GM19043 (cell line): ENCODE measurements around the gene HS3ST2.
"Not testable (repeated sequence)": the region's sequence is repeated elsewhere in the genome, so short reads cannot be mapped to it uniquely, and the experiment has no call there.

ENCODE experiments used
- ATAC-seq: cut with Tn5 transposase; IDR thresholded peaks from one replicate; pipeline ENCODE4 v1.9.1; 2021; ENCODE audit warnings: low read depth; ENCODE audit not compliant: unreplicated experiment

HS3ST2 gene

DNA sequence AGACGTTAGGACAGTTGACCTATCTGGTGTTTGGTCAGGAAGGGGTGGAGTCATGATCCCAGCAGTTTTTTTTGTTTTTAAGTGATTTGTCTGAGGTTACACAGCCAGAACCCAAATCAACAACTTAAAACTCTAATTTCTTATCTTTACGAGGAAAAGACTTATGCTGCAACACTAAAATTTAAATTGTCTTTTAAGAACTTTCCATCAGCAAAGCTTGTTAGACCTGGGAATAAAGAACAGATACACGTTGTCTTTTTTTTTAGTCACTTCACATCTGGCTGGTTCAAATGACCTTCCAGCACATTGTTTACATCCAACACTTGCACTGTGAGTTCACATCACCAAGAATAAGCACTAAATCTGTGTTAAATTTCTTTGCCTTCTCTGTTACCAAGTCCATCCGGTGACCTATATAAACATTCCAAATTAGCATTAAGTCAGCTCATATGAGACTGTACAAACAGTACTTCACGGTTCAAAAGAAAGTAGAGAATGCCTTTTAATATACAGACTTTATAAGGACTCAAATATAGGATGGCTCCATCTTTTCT lies 115.0 kb downstream of the HS3ST2 start:
- no peak for ATAC-seq

DNA sequence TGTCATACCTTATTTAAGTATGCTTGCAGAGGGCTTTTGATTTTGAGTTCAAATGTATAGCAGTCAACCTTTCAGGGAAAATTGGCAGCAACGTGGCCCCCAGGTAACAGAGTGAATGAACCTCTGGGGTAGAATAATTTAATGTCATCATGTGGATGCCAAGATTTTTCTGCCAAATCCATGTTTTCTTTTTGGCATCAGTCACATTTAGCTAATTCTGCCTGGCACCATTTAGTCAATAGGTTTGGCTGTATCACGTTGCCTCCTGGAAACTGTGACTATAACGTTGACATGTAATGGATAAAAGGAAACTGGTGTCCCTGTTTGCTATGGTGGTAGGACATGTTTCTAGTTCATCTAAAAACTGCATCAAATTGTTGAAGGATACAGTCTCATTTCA lies 115.5 kb downstream of the HS3ST2 start:
- no peak for ATAC-seq

DNA sequence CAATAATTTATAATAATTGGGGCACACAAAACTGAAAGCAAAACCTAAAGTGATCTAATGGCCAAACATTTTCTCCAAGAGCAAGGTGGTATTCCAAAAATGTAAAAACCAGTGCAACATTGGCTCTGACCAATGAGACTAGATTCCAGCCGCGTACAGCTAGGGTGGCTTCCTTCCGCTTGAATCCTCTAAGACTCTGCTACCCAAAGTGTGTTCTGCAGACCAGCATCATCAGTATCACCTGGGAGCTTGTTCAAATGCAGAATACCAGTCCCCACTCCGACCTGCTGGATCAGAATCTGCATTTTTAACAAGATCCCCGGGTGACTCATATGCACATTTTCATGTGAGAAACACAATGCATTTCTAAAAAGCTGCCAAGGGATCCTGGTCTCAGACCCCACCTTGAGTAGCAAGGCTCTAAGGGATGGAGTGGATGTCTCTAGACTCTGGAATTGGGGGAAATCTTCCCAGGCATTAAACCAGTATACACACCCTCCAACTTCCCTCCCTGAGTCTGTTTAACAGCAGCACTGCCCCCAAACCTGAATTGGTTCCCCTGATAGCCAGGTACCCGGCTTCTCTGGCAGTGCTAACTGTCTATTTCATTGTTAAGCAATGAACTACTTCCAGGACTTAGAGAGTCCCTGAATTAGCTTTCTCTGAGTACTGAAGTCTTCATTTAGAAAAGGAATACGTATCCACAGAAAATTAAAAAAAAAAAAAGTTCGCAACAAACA lies 118.2 kb downstream of the HS3ST2 start:
- ATAC-seq = no peak

DNA sequence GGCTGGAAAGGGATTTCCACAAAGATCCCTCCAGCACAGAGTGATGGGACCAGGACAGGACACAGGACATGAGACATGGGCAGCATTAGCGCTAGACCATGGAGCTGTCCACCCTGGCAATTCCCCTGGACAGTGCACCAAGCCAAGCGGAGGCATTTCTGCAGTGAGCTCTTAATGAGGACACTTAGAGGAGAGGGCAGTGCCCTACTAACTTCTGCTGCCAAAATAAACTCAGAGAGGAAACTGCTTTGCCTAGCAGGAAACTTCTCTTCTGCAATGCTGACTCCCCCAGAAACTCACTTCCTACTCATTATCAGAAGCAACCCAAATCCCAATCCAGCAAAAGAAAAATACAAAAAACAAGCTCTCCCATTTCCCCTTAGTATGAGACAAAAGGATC lies 119.2 kb downstream of the HS3ST2 start:
- ATAC-seq = no peak

DNA sequence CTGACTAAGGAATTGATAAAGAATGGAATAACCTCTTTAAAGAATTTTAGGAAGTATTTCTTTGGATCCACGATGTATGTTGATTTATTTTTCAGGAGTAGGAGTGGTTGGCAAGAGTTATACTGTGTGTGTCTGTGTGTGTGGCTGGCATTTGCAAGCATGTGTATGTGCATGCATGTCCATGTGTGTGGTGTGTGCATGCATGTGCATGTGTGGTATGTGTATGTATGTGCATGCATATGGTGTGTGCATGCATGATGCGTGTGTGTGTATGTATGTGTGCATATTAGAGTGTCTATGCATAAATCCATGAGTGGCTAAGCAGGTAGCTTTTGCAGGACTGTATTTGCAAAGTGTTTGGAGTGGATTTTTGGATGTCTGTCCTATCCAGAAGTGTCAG lies 120.8 kb downstream of the HS3ST2 start:
- ATAC-seq = no peak

DNA sequence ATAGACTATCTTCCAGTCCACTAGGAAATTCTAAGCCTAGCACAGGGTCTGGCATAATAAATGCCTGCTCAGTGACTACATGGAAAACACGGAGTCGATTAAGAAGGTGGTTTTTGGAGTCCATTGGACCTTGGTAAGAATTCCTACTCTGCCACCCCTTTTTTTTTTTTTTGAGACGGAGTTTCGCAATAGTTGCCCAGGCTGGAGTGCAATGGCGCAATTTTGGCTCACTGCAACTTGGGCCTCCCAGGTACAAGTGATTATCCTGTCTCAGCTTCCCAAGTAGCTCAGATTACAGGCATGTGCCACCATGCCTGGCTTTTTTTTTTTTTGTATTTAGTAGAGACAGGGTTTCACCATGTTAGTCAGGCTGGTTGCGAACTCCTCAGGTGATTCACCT lies 123.2 kb downstream of the HS3ST2 start:
- ATAC-seq = no peak

DNA sequence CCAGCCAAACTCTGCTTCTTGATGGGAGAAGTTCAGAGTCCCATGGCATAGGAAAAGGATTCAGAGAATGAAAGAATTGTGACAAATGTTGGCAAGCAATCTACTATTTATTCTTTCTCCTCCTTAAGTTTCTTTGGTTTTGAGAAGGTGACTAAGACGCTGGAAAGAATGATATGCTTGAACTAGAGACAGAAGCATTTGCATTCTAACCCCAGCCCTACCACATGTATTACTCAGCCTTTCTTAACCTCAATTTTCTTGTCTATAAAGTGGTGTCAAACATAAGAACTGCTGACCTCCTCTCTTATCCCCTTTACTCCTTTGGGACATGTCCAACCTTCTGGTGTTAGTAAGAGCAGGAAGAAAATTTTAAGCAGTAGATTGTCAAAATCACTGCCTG lies 124.7 kb downstream of the HS3ST2 start:
- ATAC-seq = no peak

DNA sequence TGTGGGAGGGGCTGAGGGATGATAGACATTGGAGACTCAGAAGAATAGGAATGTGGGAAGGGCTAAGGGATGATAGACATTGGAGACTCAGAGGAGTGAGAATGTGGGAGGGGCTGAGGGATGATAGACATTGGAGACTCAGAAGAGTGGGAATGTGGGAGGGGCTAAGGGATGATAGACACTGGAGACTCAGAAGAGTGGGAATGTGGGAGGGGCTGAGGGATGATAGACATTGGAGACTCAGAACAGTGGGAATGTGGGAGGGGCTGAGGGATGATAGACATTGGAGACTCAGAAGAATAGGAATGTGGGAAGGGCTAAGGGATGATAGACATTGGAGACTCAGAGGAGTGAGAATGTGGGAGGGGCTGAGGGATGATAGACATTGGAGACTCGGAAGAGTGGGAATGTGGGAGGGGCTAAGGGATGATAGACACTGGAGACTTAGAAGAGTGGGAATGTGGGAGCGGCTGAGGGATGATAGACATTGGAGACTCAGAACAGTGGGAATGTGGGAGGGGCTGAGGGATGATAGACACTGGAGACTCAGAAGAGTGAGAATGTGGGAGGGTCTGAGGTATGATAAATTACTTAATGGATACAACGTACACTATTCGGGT lies 125.9 kb downstream of the HS3ST2 start:
- ATAC-seq = not testable (repeated sequence)

DNA sequence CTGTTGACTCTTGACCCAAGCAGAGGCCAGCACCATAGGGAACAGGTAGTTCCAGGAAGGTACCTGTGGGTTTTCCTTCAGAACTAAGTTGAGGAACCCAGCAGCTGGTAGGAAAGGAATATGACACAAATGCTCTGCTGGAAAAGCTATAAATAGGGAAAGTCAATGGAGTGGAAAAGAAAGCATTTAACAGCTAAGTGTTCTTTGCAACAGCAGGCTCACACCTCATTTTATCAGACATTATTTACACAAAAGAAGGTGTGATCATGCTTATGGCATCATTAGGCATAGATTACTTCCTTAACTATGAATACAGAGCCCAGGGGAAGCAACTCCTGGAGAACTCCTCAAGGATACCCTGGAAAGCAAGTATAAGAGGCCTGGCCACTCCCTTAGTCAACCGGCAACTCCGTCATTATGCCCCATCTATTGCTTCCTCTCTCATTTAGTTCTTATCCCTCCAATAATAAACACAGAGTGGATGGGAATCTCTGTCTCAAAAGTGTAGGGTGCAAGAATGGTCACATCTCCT lies 128.1 kb downstream of the HS3ST2 start:
- no peak for ATAC-seq

DNA sequence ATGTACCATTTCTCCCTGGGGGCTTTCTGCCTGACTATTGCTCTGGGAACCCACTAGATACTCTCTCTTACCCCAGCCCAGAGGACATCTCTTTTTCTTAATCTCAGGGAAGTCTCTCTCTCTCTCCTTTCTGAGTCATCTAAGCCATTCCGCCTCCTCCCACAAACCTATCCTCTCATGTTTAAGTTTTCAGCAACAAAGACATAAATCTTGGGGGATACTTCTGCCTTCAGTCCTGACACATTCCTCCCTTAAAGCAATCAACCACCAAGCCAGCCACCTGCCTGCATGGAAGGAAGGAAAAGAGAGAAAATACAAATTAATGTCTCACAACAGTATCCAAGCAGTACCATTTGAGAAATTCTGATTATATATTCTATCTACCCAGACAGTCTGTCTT lies 128.8 kb downstream of the HS3ST2 start:
- no peak for ATAC-seq

DNA sequence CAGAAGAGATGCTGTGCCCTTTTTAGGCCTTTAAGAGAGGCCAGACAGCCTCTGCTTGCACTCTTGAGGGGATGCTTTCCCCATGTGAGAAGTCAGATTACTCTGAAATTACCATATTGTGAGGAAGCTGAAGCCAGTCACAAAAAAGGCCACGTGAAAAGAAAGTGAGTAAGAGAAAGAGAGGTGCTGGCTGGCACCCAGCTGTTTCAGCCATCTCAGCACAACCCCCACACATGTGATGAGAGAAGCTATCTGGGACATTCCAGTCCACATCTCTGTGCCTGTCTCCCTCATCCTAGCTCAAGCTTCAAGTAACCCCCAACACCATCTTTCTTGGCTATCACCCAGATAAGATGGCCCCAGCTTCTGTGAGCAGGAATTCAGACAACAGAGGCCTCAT lies 131.4 kb downstream of the HS3ST2 start:
- ATAC-seq = no peak

DNA sequence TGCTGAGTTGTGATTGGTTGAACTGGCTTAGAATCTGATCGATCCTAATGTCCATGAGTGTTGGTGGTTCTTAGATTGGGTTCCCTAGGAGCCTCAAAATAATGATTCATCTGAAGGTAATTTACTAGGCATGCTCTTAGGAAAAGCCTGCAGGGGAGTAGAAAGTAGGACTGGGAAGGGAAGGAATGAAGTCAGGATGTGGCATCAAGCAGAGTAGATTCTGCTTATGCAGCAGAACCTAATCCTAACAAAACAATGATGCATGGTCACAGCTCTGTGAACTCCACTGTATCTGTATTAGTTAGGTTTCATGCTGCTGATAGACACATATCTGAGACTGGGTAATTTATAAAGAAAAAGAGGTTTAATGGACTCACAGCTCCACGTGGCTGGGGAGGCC lies 132.5 kb downstream of the HS3ST2 start:
- ATAC-seq = no peak

DNA sequence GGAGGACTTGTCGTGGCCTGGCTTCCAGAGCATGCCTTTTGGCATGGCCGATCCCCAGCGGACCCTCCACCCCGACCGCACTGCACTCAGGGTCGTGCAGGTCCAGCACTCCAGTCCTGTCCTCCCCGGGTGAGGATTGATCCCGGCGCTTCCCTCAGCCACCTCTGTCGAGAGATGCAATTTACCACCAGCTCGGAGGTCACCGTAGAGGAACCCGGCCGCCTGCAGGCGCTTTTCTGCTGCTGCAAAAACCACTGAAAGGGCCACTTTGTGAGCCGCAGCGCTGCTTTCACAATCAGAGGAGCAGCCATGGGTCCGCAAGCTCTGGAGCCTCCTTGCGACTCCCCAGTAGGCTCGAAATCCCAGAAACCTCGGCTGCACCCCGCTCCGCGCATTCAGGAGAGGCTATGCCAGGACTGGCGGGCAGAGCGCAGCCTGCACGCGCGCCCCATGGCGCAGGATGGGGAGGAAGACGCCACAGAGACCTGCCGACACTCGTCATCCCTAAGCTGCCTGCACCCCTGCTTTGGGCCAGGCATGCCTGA lies 134.2 kb downstream of the HS3ST2 start:
- ATAC-seq = no peak

DNA sequence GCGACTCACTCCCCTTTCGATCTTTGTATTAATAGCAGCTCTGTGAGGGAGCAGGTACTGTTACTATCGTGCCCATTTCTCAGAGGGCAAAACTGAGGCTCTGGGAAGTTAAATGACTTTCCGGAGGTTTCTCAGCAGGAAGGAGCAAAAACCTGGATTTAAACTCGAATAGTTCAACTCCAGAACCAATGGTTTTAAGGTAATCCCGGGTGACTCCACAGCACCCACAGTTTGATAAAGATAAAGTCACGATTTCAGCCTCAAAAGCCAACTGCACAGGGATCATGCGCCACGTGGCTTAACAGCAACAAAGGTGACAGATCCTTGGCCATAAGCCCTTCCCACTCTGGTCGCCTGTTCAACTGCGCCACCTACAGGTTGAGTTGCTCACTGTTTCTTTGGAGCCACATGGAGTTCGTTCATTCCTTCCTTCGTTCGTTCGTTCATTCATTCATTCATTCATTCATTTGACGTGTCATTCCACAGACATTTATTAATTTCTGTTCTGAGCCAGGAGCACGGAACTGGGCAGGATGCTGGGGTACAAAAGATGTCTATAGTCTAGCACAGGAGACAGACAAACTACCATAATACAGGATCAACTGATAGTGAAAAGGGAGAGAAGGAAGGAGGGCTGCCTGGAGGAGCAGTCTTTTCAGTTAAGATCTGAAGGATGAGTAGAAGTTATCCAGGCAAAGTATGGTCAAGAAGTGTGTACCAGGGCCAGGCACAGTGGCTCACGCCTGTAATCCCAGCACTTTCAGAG lies 134.8 kb downstream of the HS3ST2 start:
- no peak for ATAC-seq

DNA sequence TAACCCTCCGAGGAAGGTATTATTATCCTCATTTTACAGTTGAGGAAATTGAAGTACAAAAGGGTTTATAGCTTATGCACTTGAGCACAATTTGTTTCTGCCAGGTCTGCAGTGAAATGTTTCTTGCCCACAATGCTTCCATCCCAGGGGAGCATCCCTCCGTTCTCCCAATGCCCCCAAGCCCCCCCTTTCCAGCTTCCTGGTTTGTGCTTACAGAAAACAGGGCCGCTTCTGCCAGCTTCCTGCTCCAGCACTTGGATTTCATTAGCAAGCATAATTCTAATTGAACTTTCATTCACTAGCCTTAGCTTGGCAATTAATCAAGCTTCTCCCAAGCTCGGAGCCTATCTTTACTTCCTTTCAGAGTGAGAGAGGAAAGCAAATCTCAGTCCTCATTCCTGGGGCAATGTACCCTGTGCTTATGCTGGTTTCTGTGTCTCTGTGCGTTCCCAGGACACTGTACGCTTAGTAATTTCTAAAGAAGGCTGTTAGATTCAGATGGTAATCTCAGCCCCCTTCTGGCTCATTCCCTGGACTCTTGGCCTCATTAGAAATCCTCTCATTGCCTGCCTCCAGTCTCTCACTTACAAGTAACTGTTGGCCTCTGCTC lies 141.6 kb downstream of the HS3ST2 start:
- ATAC-seq = no peak

DNA sequence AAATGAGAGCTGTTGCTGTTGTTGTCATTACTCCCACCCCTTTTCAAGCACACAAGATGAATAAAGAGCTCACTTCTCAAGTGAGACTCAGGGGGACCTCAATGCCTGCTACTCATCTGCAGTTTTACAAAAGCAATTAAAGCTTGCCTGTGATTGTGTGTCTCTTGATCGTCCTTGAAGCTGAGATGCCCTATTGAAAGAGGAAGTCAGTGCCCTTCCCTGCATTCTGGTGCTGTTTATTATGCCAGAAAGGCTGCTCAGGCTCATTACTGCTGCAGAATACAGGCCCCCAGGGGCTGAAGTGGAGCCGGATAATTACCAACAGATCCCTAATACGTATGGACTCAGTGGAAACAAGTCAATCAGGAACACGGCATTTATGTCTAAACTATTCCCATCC lies 147.2 kb downstream of the HS3ST2 start:
- ATAC-seq = no peak

DNA sequence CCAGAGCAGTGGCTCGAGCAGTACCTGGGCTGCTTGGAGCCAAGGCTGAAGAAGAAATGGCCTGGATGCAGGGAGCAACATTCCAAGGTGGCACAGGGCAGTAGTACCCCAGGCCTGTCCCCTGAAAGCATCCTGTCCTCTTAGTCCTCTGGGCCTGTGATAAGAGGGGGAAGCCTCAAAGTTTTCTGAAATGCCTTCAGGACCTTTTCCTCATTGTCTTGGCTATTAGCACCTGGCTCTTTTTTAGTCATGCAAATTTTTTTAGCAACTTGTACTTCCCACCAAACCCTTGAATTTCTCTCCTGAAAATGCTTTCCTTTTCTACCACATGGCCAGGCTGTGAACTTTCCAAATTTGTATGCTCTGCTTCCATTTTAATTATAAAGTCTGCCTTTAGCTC lies 148.9 kb downstream of the HS3ST2 start:
- ATAC-seq = no peak
